22Rv1 (cell line): ENCODE data around the gene CTNND2.

Source experiments
- CTCF ChIP-seq: fragments of 450-650 bp; IDR thresholded peaks from 2 replicates; pipeline ENCODE4 v1.5.1; 2017; ENCODE audit warnings: mild to moderate bottlenecking
- ZFX ChIP-seq: fragments of 450-650 bp; IDR thresholded peaks from 2 replicates; pipeline ENCODE4 v1.6.1; 2017; ENCODE audit warnings: antibody characterized with exemption, borderline replicate concordance

- TF ChIP-seq CTCF (no peak), ZFX (no peak)
These were observed 195.2 kb downstream of the CTNND2 start for GRCh38 chr5:11709021-11709420.
